Thyroid gland (tissue), 4 donors: ENCODE results near the gene RFTN2.

Experiments used
- POLR2A ChIP-seq, 2 donors: fragments of 450-650 bp; IDR thresholded peaks; one replicate each; pipeline ENCODE4 v1.6.1; 2017; ENCODE audit warnings: antibody characterized with exemption in 2 of 2, mild to moderate bottlenecking in 2 of 2, moderate library complexity in 1 of 2
- TF ChIP-seq, protein P1 (sequence below), 6 experiments: fragments of 200-600 bp in 3 of 6; fragments of 450-650 bp in 3 of 6; sonication (generic) in 3 of 6; IDR thresholded peaks; one replicate each; pipeline ENCODE4 v1.5.1; 2016 to 2019; ENCODE audit warnings: antibody characterized with exemption in 6 of 6, mild to moderate bottlenecking in 2 of 6, inconsistent platforms in 1 of 6, moderate library complexity in 1 of 6

DNA sequence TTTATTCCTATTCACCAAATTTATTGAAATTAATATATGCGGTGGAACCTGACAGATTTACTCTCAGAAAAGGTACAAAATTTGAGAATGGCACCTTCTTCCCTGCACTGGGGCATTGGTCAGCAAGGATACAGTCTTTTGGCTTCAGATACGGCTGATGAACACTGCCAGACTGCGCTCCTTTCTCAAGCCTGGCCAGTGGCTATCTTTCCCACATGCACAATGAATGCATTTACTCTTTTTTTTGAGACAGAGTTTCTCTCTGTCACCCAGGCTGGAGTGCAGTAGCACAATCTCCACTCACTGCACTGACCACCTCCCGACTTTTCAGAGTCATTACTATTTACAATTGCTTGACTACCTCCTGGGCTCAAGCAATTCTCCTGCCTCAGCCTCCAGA, 97.9 kb downstream of the RFTN2 start:
- TF ChIP-seq POLR2A (IDR thresholded peaks at IDR 0.05): no peak
- TF ChIP-seq, protein P1, sequence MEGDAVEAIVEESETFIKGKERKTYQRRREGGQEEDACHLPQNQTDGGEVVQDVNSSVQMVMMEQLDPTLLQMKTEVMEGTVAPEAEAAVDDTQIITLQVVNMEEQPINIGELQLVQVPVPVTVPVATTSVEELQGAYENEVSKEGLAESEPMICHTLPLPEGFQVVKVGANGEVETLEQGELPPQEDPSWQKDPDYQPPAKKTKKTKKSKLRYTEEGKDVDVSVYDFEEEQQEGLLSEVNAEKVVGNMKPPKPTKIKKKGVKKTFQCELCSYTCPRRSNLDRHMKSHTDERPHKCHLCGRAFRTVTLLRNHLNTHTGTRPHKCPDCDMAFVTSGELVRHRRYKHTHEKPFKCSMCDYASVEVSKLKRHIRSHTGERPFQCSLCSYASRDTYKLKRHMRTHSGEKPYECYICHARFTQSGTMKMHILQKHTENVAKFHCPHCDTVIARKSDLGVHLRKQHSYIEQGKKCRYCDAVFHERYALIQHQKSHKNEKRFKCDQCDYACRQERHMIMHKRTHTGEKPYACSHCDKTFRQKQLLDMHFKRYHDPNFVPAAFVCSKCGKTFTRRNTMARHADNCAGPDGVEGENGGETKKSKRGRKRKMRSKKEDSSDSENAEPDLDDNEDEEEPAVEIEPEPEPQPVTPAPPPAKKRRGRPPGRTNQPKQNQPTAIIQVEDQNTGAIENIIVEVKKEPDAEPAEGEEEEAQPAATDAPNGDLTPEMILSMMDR (IDR thresholded peaks at IDR 0.05): no peak
